Fibroblast of skin of left quadriceps (primary cell): Measurements from ENCODE around the gene YTHDC2.

ENCODE experiments used
- DNase-seq, 2 experiments: peaks; one replicate each; pipeline ENCODE4 v3.0.0-alpha.2; 2013; ENCODE audit warnings: low read depth in 2 of 2

YTHDC2 gene

GRCh38 chr5:113513384-113514288 is at the start of gene YTHDC2:
Gene YTHDC2 (plus strand): TSS chr5:113513694. CDS start chr5:113513896, 202 bp downstream.
- peak; percentile 61 to 64 for DNase-seq

- no peak for DNase-seq
Measured at GRCh38 chr5:113474100-113474728, 39.3 kb upstream of the YTHDC2 start.

DNA sequence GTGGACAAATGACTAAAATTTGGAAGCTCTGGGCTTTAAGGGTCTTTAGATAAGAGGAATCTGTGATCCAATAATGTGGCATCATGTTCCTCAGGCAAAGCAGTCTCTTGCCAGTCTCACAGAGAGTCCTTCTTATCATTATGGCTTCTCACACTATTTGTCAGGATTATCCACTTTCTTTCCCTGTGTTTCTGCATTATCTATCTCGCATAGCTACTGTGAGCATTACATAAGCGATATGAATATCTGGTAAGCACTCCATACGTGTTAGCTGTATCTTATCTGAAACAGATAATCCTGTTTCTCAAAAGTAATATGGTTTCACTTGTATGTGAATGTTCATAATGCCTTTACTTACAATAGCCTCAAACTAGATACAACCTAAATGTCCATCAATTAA is 34.8 kb upstream of the YTHDC2 start:
- no peak for DNase-seq

DNA sequence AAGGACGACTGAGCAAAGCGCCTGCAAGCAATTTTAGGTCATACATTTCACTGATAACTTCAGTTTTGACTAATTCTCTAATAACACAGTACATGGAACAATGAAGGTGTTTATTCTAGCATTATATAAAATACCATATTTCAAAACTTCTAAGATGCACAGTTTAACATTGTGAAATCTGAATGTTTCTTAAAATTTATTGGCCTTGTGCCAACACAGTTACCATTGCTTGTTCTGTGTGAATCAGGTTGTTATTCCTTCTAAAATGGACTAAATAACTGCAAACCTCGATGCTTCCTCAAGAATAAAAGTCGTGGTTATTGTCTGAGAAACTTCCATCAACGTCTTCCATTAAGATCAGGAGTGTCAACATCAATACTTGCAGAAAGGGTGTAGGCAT is 33.3 kb upstream of the YTHDC2 start:
- DNase-seq = no peak

DNA sequence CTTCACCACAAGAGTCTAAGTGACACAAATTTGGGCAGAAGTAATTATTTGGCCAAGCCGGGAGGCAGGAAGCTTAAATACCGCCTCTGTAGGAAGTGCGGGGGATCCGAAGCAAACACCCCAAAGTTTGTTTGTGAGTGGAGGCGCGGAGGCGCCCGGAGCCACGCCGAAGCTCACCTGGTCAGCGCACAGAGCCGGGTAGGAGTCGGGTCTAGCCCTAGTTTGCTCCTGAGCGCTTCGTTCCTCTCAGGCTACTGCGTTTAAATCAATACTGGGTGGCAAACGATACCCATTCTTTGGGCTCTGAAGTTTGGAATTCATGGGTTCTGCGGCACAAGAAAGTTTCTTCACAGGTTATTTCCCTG is 26.1 kb upstream of the YTHDC2 start:
- DNase-seq = no peak

GRCh38 chr5:113487781-113488644 is 25.5 kb upstream of the YTHDC2 start, which contains the start of gene MCC:
Gene MCC (minus strand): TSS chr5:113488453.
- DNase-seq = peak; percentile 81 to 83

GRCh38 chr5:113488645-113489184 is 24.8 kb upstream of the YTHDC2 start:
- no peak for DNase-seq

- DNase-seq = peak; percentile 98
Measured at GRCh38 chr5:113489299-113489698, 24.2 kb upstream of the YTHDC2 start.

DNA sequence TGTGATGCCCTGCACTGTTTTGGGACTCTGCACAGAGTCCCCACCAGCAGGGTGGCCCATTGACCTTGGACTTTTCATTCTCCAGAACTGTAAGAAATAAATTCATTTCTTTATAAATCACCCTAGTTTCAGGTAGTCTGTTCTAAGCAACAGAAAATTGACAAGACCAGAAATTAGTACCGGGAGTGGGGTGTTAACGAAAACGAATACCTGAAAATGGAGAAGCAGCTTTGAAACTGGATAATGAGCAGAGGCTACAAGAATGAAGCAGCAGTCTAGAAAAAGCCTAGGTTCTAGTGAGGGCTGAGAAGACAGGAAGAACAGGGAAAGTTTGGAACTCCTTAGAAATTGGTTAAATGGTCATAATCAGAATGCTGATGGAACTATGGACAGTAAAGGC is 23.2 kb upstream of the YTHDC2 start:
- no peak for DNase-seq

- DNase-seq = no peak
Measured at GRCh38 chr5:113491022-113491421, 22.5 kb upstream of the YTHDC2 start.

- DNase-seq = no peak
Measured at GRCh38 chr5:113493446-113493845, 20.0 kb upstream of the YTHDC2 start.

- peak in 1 of 2 experiments; percentile 21 for DNase-seq
Measured at GRCh38 chr5:113495422-113495841, 18.1 kb upstream of the YTHDC2 start.

GRCh38 chr5:113502073-113502472 is 11.4 kb upstream of the YTHDC2 start:
- DNase-seq = no peak

DNA sequence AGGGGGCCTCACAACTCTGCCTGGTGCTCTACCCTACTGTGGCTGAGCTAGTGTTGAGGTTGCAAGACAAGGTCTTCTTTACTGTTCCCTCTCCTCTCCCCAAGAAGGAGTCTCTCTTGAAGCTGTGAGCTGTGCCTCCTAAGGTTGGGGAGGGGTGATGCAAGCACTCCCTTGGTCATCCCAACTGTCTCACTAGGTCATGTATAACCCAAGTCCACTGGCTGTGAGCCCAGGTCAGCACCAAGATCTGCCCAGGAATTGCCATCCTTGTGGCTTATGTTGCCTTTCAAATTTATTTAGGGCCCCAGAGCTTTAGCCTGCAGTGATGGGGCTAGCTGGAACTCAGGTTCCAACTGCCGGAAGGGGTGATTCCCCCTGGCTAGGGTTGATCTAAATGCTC is 10.3 kb upstream of the YTHDC2 start:
- DNase-seq = no peak

- DNase-seq = no peak
Measured at GRCh38 chr5:113505181-113505580, 8.3 kb upstream of the YTHDC2 start.

DNA sequence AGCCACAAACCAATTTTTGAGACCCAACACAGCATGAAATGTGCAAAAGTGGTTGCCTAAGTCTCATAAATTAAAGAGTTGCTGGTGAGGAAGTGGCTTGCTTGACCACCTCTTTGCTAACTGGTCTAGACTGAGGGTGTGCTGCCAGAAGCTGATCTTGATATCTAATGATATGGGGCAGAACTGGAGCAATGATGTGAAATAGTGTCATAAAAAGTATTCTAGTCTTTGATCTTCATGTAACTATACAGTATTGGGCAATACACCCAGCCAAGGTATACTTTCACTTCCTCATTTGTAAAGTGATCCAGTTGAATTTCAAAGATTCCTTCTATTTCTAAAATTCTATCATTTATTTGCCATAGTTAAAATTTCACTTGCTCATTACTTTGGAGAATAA is 5.9 kb upstream of the YTHDC2 start:
- no peak for DNase-seq

DNA sequence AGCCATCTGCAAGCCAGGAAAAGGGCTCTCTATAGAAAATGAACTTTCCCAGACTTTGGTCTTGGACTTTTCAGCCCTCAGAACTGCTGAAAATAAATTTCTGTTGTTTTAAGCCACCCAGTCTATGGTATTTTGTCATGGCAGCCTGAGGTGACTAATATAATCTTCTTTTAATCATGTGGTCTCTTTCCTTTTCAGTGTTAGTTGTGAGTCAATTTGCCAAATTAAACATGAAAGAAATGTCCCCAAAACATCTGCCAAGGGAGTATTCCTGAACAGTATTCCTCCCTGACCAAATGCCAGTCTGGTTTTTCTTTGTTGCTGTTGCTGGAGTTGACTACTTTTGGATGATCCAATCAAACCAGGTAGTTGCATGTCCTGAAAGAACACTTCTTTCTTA is 4.7 kb upstream of the YTHDC2 start:
- no peak for DNase-seq

GRCh38 chr5:113510836-113511451 is 2.5 kb upstream of the YTHDC2 start:
- DNase-seq = peak in 1 of 2 experiments; percentile 21

DNA sequence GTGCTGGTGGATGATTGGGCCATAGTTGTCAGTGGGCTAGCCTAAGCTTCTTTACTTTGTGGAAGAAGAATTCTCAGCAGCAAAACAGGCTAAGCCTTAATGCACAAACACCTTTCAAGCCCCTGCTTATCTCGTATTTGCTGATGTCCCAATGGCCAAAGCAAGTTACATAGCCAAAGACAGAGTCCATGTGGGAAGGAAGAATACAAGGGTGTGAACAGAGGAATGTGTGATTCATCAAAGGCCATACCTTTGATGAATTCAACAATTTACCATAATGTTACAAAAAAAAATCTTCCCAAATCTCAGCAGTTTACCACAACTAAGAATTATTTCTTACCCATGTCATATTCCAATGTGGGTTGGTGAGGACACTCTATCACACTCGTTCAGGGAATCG is 1.2 kb upstream of the YTHDC2 start:
- no peak for DNase-seq

DNA sequence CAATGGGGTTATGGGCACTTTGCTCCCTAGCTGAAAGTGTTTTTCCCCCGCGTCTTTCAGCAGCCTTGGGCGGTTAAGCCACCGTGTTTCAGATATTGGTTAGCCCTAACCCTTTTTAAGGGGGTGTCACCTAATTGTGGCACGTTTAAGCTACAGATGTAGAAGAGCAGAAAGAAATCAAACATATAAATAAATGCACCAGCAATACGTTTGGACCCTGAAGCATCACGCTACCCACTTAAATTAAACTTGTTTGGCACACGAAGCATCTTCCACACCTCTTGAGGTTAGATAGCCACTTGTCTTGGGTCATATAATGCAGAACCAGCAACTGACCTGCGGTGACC is 768 bp downstream of the YTHDC2 start:
- DNase-seq = no peak

DNA sequence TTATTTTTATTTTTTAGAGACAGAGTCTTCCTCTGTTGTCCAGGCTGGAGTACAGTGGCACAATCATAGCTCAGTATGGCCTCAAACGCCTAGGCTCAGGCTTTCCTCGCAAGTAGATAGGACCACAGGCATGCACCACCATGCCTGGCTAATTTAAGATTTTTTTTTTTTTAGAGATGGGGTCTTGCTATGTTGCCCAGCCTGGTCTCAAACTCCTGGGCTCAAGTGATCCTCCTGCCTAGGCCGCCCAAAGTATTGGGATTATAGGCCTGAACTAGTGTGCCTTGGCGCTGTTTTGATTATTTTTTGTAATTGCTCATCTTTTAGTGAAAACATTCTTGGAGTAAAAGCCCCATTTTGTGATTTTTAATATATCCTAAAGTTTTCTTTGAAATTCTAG is 5.4 kb downstream of the YTHDC2 start:
- DNase-seq = no peak

DNA sequence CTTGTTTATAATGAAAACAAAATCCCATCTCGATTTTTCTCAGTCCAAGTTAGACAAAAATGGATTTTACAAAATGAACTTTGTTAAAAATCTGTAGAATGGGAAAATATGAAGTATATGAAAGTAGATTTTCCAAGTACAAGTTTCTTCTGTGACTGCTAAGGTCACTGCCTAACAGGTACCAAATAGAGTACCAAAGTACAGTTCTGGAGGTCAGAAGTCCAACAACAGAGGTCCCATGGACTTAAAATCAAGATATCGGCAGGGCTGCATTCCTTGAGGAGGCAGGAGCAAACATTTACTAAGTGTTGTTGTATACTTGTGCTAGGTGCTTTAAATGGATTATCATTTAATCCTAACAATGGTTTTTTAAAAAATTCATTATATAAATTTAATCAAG is 5.9 kb downstream of the YTHDC2 start:
- DNase-seq = no peak
